Right lobe of liver (tissue), 6 donors: Measurements from ENCODE around the gene SPSB3. TPM values are rescaled to one million over a fixed set of nuclear protein-coding genes. Genes with fewer than 3 reads are reported as not detected.
A peak's percentile ranks its signal among the peaks of the same experiment; 100 is the strongest.

Experiments used
- ATAC-seq, 4 donors: fragments of 200-7000 bp; cut with Tn5 transposase; one replicate each; pipeline ENCODE4 v1.9.1; 2020; ENCODE audit warnings: mild to moderate bottlenecking in 4 of 4, moderate library complexity in 4 of 4
- DNase-seq, 3 donors: peaks; one replicate each; pipeline ENCODE4 v3.0.0-alpha.2; 2020
- H3K27ac ChIP-seq, 3 donors: fragments of 200-600 bp; one replicate each; pipeline ENCODE4 v1.8.0; 2022
- H3K27me3 ChIP-seq, 2 donors: fragments of 200-600 bp; one replicate each; pipeline ENCODE4 v1.8.0; 2022
- H3K36me3 ChIP-seq, 4 donors: fragments of 200-600 bp; sonication (generic) in 1 of 4; one replicate each; pipeline versions ENCODE4 v1.5.1 to v1.8.0; 2017 to 2022; ENCODE audit warnings: control low read depth in 1 of 4
- H3K4me1 ChIP-seq, 4 donors: fragments of 200-600 bp; sonication (generic) in 1 of 4; one replicate each; pipeline versions ENCODE4 v1.5.1 to v1.8.0; 2017 to 2022; ENCODE audit warnings: control low read depth in 1 of 4
- H3K4me3 ChIP-seq, 3 donors: fragments of 200-600 bp; one replicate each; pipeline ENCODE4 v1.8.0; 2022
- H3K9me3 ChIP-seq, 4 donors: fragments of 200-600 bp; sonication (generic) in 1 of 4; one replicate each; pipeline versions ENCODE4 v1.5.1 to v1.8.0; 2017 to 2022; ENCODE audit warnings: control low read depth in 1 of 4
- CTCF ChIP-seq, 4 donors: fragments of 200-600 bp in 3 of 4; fragments of 450-650 bp in 1 of 4; IDR thresholded peaks; one replicate each; pipeline versions ENCODE4 v1.5.1 to v1.8.0; 2016 to 2022; ENCODE audit warnings: antibody characterized with exemption in 4 of 4, mild to moderate bottlenecking in 2 of 4
- POLR2A ChIP-seq: fragments of 450-650 bp; IDR thresholded peaks from one replicate; pipeline ENCODE4 v1.6.1; 2017; ENCODE audit warnings: antibody characterized with exemption, mild to moderate bottlenecking
- WGBS: methylation state at CpG from one replicate; pipeline ENCODE4 v1.1.6; 2018; ENCODE audit warnings: low coverage, low lambda C conversion rate; ENCODE audit not compliant: insufficient coverage; ENCODE audit errors: missing lambda C conversion rate; 5-methylcytosine and 5-hydroxymethylcytosine counted together
- intact Hi-C, 2 donors: fragments of 100-400 bp; cut with DNase I; formaldehyde crosslinking; loops; one replicate each; pipeline versions ENCODE4 v1.11.2 to v1.14.1; 2022
- total RNA-seq, 6 experiments: library from RNA; depleted of rRNA in 2 of 6; stranded (reverse); fragments of >200 nt in 2 of 6; fragmentation: NEBNext Ultra II Directional in 3 of 6; extraction: Animal tissue kit (Norgen Biotek cat#: 25700) in 3 of 6; gene quantifications; one replicate each; pipeline versions ENCODE4 v1.1.0 to v1.2.4, GENCODE V29; 2016 to 2023
- donor health status: DM: no; HTN: yes; CAD: no.
- donor health status: DM: no; HTN: no; CAD: no.
- donor health status: DM: no; HTN: no; CAD: no.
- donor health status: DM: no; HTN: yes; CAD: no.
- donor health status: DM: no; HTN: yes; CAD: no.

Gene SPSB3
- total RNA-seq, 6 experiments from 2014 or later, result 18.6 to 42.5 (median 34.5) TPM

- ATAC-seq (no peak), DNase-seq (peak in 1 of 3 donors; percentile 46)
- H3K9me3 ChIP-seq, result no peaks in the 10 kb centered on the region
- no peak overlapping the region for H3K4me3 ChIP-seq
- H3K27me3 ChIP-seq, result no peaks in the 10 kb centered on the region
- 90% methylated on average over 2 of the region's 44 CpGs for WGBS
- H3K36me3 ChIP-seq, result peaks cover 0 to 14% (median 7%) of the 10 kb centered on the region in 4 donors
- intact Hi-C loops, result no loop called here
- no peak overlapping the region for H3K27ac ChIP-seq
- peaks cover 0 to 19% (median 7%) of the 10 kb centered on the region in 4 donors for H3K4me1 ChIP-seq
- TF ChIP-seq CTCF (IDR thresholded peaks at IDR 0.05) (no peak), POLR2A (no peak)
Observed at GRCh38 chr16:1787322-1788094, 5.1 kb upstream of the SPSB3 start.

DNA sequence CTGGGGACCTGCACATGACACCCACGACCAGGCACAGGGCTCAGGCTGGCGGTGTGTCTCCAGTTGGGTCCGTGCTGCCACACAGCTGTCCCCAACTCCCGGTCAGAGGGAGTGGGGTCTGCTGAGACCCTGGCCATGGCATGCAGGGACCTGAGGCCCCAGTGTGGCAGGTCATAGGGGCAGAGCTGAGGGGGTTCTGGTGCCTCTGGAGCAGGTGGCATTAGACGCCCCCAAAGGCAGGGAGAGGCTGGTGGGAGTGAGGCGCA, 4.6 kb upstream of the SPSB3 start:
- Histone ChIP-seq H3K27me3 (no peaks in the 10 kb centered on the region), H3K4me1 (peaks cover 0 to 14% (median 4%) of the 10 kb centered on the region in 4 donors), H3K36me3 (peaks cover 0 to 14% (median 7%) of the 10 kb centered on the region in 4 donors), H3K9me3 (no peaks in the 10 kb centered on the region), H3K4me3 (no peak overlapping the region), H3K27ac (no peak overlapping the region)
- no peak for TF ChIP-seq POLR2A
- TF ChIP-seq CTCF (IDR thresholded peaks at IDR 0.05), result no peak
- DNase-seq, result no peak
- no peak for ATAC-seq
- no CpG with 5 or more reads among the region's 6 CpGs for WGBS
- intact Hi-C loops, result no loop called here

- TF ChIP-seq CTCF (IDR thresholded peaks at IDR 0.05) (no peak), POLR2A (no peak)
- H3K9me3 ChIP-seq, result no peaks in the 10 kb centered on the region
- peak; percentile 19 to 56 (median 46) for DNase-seq
- H3K4me1 ChIP-seq, result peaks cover 0 to 12% (median 5%) of the 10 kb centered on the region in 4 donors
- no peak for ATAC-seq
- peaks cover 0 to 14% (median 7%) of the 10 kb centered on the region in 4 donors for H3K36me3 ChIP-seq
- H3K4me3 ChIP-seq, result no peak overlapping the region
- no peak overlapping the region for H3K27ac ChIP-seq
- WGBS, result 91% methylated on average over 8 of the region's 51 CpGs
- no peaks in the 10 kb centered on the region for H3K27me3 ChIP-seq
- intact Hi-C loops, result no loop called here
Observed at GRCh38 chr16:1786242-1787055, 4.1 kb upstream of the SPSB3 start.

- peak in 1 of 3 donors; percentile 19 for DNase-seq
- no peak overlapping the region for H3K27ac ChIP-seq
- no peak for ATAC-seq
- no peaks in the 10 kb centered on the region for H3K27me3 ChIP-seq
- intact Hi-C loops, result no loop called here
- TF ChIP-seq POLR2A (no peak), CTCF (IDR thresholded peaks at IDR 0.05) (no peak)
- no peaks in the 10 kb centered on the region for H3K9me3 ChIP-seq
- peaks cover 0 to 17% (median 6%) of the 10 kb centered on the region in 4 donors for H3K4me1 ChIP-seq
- H3K4me3 ChIP-seq, result no peak overlapping the region
- peaks cover 0 to 14% (median 5%) of the 10 kb centered on the region in 4 donors for H3K36me3 ChIP-seq
- 41% methylated on average over 2 of the region's 14 CpGs for WGBS
Observed at GRCh38 chr16:1785846-1786170, 3.4 kb upstream of the SPSB3 start.
